GM19035 (cell line): ENCODE data around the gene RGS17.
"Not testable (repeated sequence)": the region's sequence is repeated elsewhere in the genome, so short reads cannot be mapped to it uniquely, and the experiment has no call there.

Source experiments
- ATAC-seq: cut with Tn5 transposase; IDR thresholded peaks from one replicate; pipeline ENCODE4 v1.9.1; 2021; ENCODE audit not compliant: unreplicated experiment

The RGS17 gene

GRCh38 chr6:152993847-152994246 is 137.2 kb downstream of the RGS17 start:
- ATAC-seq: no peak

DNA sequence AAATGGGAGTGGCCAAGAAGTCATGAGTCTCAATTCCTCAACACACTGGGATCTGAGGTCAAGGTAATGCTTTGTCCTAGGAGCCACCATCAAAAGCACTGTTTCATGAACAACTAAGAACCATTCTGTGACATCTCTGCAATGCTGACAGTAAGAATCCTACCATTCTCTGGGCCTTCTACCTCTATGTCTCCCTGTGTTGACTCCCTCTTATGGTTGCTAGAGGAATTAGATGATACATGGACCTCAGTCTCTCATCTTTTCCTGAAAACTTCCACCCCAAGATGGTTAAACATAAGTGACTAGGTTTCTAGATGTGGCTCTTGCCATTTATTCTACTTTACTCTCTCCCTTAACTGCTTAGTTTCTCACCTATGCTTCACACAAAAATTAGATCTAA is 137.7 kb downstream of the RGS17 start:
- ATAC-seq: no peak

GRCh38 chr6:152986978-152987377 is 144.1 kb downstream of the RGS17 start:
- ATAC-seq: no peak

DNA sequence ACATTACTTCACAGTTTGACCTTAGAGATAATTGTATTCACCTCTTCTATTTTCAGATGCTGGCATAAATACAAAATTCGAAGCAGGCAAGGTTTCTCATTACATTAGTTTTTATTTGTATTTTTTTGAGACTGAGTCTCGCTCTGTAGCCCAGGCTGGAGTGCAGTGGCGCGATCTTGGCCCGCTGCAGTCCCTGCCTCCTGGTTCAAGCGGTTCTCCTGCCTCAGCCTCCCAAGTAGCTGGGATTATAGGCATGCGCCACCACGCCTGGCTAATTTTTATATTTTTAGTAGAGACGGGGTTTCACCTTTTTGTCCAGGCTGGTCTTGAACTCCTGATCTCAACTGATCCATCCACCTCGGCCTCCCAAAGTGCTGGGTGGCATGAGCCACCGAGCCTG is 145.8 kb downstream of the RGS17 start:
- not testable (repeated sequence) for ATAC-seq

DNA sequence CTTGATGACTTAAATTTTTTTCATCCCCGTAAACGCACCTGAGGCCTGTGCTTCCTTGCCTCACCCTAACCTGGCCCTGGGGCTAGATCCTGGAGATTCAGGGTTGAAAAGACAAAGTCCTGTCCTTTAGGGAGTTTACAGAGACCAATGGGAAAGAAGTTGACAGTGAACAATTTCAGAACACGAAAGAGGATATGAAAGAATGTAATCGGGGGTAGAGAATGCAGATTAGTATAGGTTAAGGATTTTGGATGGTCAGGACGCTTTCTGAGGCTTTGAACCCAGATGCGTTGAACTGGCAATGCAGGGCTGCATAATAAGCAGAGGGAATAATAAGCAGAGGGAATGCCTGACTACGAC is 146.6 kb downstream of the RGS17 start:
- ATAC-seq: peak; percentile 24

- ATAC-seq: peak; percentile 23
These were observed 147.2 kb downstream of the RGS17 start for GRCh38 chr6:152983637-152984512.

DNA sequence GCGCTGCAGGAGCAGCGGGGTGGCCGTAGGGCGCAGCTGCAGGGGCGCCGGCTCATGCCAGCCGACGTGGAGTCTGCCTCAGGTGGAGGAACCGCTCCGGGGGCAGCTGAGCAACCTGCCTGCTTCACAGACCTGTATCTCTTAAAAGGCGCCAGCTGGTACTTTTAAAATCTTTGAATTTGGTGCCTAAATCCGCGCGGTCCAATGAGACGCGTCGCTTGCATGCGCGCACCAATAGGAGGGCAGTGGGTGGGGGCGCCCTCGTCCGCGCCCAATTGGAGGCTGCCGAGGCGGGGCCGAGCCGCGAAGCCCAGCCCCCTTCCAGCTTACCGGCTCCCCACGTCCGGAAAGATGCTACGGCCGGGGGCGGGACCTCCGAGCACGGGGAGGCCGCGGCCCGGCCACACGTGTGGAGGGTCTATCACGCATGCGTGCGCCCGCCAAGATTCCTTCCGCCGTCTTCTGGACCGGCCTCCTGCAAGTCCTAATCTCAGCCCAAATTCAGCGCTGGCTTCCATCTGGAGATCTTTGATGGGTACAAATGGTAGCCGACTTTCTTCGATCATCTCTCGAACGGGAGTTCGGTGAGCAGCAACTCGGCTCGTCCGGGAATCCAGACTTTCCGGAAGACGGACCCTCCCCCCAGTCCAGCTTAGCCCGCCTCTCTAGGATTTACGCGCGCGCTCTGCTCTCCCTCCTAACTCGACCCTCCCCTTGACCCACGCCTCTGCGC is 148.0 kb downstream of the RGS17 start, which contains the start of gene FBXO5:
TSS of gene FBXO5 (minus strand) at position 138 of the 733 bp plus-strand sequence. CDS start at position 56, 82 bp downstream.
- ATAC-seq: peak; percentile 77

DNA sequence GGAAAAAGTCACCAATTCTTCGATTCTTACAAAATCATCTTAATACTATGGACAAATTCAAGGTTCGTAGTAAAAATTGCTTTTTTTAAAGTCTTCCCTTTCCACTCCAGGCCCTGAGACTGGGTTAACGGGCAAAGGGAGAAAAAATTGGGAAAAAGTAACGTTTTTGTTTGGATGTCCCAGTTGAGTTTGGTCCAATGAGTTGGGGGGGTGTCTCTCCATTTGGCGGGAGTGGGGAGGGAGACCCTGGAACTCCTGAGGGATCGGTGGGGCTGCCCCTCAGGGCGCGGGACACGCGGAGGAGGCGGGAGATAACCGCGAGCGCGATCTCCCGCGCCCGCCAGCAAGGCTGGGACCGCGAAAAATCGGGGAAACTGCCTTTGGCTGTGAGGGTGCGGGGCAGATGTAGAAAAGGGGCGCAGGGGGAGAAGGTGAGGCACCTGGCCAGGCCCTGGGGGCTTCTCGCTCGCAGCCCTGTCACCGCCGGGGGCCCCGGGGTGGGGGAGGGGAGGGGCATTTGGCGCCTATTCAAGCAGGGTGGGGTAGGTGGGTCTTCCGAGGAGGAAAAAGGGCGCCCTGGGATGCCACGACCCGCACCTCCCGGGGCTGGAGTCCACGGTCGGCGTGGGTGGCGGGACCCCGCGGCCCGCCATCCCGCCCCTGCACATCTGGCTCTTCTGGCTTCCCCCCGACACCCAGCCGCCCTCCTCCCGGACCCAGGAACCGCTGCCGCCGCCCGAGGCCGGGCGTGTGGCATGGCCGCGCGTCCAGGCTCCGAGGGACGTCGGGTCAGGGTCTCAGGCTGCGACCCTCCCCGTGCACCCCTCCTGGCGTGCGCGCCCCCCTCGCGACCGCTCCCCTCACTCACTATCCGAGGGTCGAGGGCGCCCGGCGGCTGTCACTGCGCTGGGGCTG is 148.8 kb downstream of the RGS17 start:
- peak; percentile 1 for ATAC-seq

DNA sequence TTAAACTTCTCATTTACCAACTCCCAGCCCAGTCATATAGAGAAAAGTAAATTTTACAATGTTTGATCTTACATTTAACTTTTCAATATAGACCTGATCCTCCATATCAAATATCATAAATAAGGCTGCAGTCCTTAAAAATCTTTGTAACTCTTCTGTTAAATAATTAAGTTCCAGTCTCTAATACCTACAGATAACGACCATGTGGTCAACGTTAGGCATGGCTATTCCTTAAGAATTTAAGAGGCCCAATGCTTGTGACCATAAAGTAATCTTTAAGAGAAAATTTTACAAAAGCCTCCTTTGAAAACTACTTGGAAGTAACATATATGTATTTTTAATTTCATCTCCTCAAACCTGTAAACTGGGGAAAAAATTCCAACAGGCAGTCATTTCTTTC is 149.9 kb downstream of the RGS17 start:
- no peak for ATAC-seq

- no peak for ATAC-seq
These were observed 150.4 kb downstream of the RGS17 start for GRCh38 chr6:152980656-152981055.

DNA sequence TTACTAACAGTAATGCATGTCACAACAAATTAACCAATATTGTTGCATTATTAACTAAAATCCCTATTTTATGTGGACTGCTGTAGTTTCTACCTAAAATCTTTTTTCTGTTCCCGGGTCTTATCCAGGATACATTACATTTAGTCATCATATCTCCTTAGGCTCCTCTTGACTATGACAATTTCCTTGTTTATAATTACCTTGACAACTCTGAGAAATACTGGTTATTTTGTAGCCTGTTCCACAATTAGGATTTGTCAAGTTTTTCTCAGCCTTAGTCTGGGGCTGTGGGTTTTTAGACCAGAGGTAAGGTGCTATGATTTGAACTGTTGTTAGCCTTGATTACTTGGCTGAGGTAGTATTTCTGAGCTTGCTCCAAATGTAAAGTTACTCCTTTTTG is 152.0 kb downstream of the RGS17 start:
- ATAC-seq: no peak

DNA sequence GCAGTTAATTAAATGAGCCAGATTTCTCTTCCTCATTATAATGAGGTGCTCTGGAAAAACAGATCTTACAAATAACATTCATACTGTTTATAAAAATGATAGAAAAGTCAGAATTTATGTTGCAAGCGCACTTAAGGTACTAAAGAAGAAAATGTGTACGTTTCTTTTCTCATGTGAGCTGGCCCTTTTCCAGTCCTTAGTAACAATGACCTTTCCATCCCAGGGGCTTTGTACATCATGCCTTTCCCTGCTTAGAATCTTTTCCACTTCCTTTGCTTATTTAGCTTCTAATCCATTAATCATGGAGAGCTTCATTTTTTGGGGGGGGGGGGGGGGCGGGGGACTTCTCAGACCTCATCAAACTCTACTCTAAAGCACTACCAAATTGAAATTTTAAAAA is 153.0 kb downstream of the RGS17 start:
- ATAC-seq: no peak

- ATAC-seq: no peak
These were observed 153.5 kb downstream of the RGS17 start for GRCh38 chr6:152977556-152977955.

DNA sequence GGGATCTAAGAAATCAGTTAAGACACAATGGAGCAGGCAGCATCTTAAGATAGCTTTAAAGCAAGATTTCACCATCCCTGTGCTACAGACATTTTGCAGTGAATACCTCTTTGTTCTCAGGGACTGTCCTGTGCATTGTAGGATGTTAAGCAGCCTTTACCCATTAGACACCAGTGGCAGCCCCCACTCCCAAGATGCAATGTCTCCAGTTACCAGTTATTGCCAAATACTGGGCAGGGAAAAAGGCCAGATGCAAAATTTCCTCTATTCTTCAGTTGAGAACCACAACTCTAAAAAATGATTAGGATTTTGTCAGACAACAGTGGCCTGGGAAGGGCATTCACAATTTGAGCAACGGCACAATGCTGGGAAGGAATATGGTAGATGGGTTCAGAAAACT is 154.3 kb downstream of the RGS17 start:
- ATAC-seq: no peak

- ATAC-seq: no peak
These were observed 155.7 kb downstream of the RGS17 start for GRCh38 chr6:152975204-152975915.

DNA sequence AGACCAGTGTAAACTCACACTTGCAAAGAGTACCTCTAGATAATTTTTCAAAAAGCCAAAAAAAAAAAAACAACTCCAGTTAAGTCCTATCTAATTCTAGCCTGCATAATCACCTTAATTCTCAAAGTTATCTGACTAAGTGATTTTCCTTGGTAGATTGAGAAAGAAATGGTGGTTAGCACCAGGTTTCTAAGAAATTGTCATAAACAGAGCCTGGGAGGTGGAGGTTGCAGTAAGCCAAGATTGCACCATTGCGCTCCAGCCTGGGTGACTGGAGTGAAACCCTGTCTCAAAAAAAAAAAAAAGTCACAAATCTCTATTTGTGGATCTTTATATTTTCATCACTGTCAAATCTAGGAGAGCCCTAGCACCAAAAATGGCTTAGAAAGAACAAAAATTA is 157.2 kb downstream of the RGS17 start:
- no peak for ATAC-seq

DNA sequence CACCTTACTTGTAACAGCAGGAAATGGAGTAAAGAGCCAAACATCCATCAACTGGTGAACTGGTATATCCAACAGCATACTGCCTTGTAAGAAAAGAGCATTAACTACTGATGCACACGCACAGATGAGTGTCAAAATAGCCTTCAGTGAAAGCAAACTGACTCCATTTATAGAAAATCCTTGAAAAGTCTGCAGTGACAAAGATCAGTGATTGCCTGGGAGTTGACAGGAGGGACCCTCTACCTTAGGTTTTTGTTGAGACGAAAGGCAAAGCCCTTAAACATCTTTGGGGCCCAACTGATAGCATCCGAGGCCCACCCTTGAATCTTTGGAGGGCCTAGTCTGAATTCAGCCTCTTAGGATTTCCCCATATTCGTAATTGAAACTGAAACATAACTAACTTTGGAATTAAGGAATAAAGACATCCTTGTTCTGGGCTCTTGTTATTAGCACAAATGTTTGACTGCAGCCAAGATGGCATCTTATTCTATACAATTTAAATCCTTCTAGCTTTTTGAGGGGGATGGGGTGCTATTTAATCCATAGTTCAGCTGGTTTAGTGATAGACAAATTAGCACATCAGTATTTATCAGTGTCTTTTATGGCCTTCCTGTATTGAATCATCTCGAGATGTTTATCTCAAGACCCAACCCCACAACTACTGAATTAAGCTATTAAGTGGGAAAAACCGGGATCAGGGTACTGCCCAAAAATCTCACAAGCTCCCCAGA is 161.2 kb downstream of the RGS17 start:
- no peak for ATAC-seq

GRCh38 chr6:152966168-152966894 is 164.8 kb downstream of the RGS17 start:
- not testable (repeated sequence) for ATAC-seq

DNA sequence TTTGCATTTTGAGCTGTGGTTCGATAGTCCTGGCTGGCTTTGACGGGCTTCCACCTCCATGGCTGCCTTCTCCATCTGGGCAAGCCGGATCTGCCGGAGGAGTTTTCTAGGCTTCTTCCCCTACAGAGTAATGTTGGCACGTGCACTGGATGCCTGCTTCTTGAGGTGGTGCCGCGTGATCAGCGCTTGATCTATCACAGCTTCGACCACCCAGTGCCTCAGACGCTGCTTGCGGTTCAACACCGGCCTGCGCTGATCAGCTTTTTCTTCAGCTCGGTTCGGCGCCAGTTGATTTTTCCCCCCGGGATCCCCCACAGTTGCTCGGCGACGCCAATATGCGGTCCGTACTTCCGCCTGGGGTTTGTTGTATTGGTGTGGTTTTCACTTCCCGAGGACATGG is 171.7 kb downstream of the RGS17 start:
- no peak for ATAC-seq
